Natural killer cell (primary cell): Measurements from ENCODE around the gene ANO8. TPM values are rescaled to one million over a fixed set of nuclear protein-coding genes. Genes with fewer than 3 reads are reported as not detected.
"Not testable (repeated sequence)": the region's sequence is repeated elsewhere in the genome, so short reads cannot be mapped to it uniquely, and the experiment has no call there.

Experiments used
- ATAC-seq, 3 donors: fragments of 150-1000 bp in 2 of 3; fragments of 200-7000 bp in 1 of 3; cut with Tn5 transposase; 1 replicate in 1 of 3; 2 replicates in 2 of 3; pipeline ENCODE4 v1.10.0; 2021; ENCODE audit warnings: mild to moderate bottlenecking in 2 of 3, moderate library complexity in 2 of 3
- DNase-seq, 2 donors: peaks; one replicate each; pipeline versions ENCODE4 v3.0.0 to v3.0.0-alpha.2; 2013 to 2021; ENCODE audit warnings: mixed read lengths in 1 of 2
- H3K27ac ChIP-seq: one replicate; pipeline ENCODE4 v1.5.1; 2013; ENCODE audit warnings: mild to moderate bottlenecking, low read length
- H3K27me3 ChIP-seq: one replicate; pipeline ENCODE4 v1.6.1; 2013; ENCODE audit warnings: low read length; ENCODE audit not compliant: control insufficient read depth, insufficient read depth
- H3K36me3 ChIP-seq: one replicate; pipeline ENCODE4 v1.6.1; 2013; ENCODE audit warnings: low read length; ENCODE audit not compliant: control insufficient read depth, insufficient read depth
- H3K4me1 ChIP-seq: one replicate; pipeline ENCODE4 v1.6.1; 2013; ENCODE audit warnings: low read length; ENCODE audit not compliant: control insufficient read depth, insufficient read depth
- H3K4me3 ChIP-seq: one replicate; pipeline ENCODE4 v1.5.1; 2013; ENCODE audit warnings: low read length
- H3K9me3 ChIP-seq: one replicate; pipeline ENCODE4 v1.6.1; 2013; ENCODE audit warnings: low read length; ENCODE audit not compliant: control insufficient read depth, insufficient read depth
- H3K27ac Mint-ChIP-seq, 2 donors: one replicate each; pipeline ENCODE4 v1.8.0; 2022; ENCODE audit warnings: mild to moderate bottlenecking in 2 of 2, mixed read lengths in 2 of 2, moderate library complexity in 1 of 2
- H3K27me3 Mint-ChIP-seq, 2 donors: one replicate each; pipeline ENCODE4 v1.8.0; 2022; ENCODE audit warnings: low read depth in 2 of 2, mixed read lengths in 2 of 2
- H3K36me3 Mint-ChIP-seq: one replicate; pipeline ENCODE4 v1.8.0; 2022; ENCODE audit warnings: mixed read lengths
- H3K4me1 Mint-ChIP-seq, 2 donors: one replicate each; pipeline ENCODE4 v1.8.0; 2022; ENCODE audit warnings: mixed read lengths in 2 of 2
- H3K4me3 Mint-ChIP-seq: one replicate; pipeline ENCODE4 v1.8.0; 2022; ENCODE audit warnings: mild to moderate bottlenecking, moderate library complexity, mixed read lengths
- H3K9me3 Mint-ChIP-seq, 2 donors: one replicate each; pipeline ENCODE4 v1.8.0; 2022; ENCODE audit warnings: mixed read lengths in 2 of 2
- WGBS: methylation state at CpG from one replicate; pipeline ENCODE4 v1.1.7; 2013; ENCODE audit warnings: missing lambda C conversion rate; ENCODE audit not compliant: insufficient coverage; 5-methylcytosine and 5-hydroxymethylcytosine counted together
- intact Hi-C: fragments of 100-400 bp; cut with micrococcal nuclease; formaldehyde crosslinking; loops from one replicate; pipeline ENCODE4 v1.14.2; 2022
- total RNA-seq, 4 donors: library from RNA; stranded (reverse); fragments of 120-200 nt in 1 of 4; gene quantifications; one replicate each; pipeline versions ENCODE4 v1.2.3 to v1.2.4, GENCODE V29; 2013 to 2022
- TF ChIP-seq, protein P1 (sequence below): fragments of 200-600 bp; IDR thresholded peaks from one replicate; pipeline ENCODE4 v1.8.0; 2022; ENCODE audit warnings: antibody characterized with exemption

Gene ANO8
- total RNA-seq, 3 donors from 2014 or later (not counting 1 experiment from before 2014, with no cell fraction given), result 18.5 to 24.7 (median 19.1) TPM

DNA sequence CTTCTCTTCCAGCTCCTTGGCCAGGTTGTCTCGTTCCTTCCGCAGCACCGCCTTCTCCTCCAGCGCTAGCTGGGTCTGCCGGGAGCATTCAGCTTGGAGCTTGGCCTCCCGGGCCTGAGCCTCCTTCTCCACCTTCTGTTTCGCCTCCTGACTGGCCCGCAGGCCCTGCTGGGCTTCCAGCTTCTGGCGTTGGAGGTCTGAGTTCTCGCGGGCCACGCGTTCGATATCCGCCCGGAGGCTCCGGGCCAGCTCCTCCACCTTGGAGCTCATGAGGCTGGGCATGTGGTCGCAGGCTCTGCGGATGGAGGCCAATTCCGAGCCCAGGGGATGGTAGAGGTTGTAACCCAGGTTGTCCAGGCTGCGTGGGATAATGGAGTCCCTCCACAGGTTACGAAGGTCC lies 30.7 kb upstream of the ANO8 start:
- WGBS, result 96% methylated on average over 22 of the region's 22 CpGs
- intact Hi-C loops, result no loop called here
- Histone ChIP-seq H3K4me1 (peaks cover 6% of the 10 kb centered on the region), H3K4me3 (no peak overlapping the region), H3K9me3 (no peaks in the 10 kb centered on the region), H3K27me3 (no peaks in the 10 kb centered on the region), H3K27ac (no peak overlapping the region), H3K36me3 (no peaks in the 10 kb centered on the region)
- no peak overlapping the region for H3K27ac Mint-ChIP-seq
- no peak overlapping the region for H3K4me3 Mint-ChIP-seq
- peaks cover 0 to 7% of the 10 kb centered on the region in 2 donors for H3K27me3 Mint-ChIP-seq
- H3K4me1 Mint-ChIP-seq, result peaks cover 0 to 6% of the 10 kb centered on the region in 2 donors
- ATAC-seq (no peak), DNase-seq (no peak)
- no peaks in the 10 kb centered on the region for H3K9me3 Mint-ChIP-seq
- no peaks in the 10 kb centered on the region for H3K36me3 Mint-ChIP-seq
- TF ChIP-seq, protein P1, sequence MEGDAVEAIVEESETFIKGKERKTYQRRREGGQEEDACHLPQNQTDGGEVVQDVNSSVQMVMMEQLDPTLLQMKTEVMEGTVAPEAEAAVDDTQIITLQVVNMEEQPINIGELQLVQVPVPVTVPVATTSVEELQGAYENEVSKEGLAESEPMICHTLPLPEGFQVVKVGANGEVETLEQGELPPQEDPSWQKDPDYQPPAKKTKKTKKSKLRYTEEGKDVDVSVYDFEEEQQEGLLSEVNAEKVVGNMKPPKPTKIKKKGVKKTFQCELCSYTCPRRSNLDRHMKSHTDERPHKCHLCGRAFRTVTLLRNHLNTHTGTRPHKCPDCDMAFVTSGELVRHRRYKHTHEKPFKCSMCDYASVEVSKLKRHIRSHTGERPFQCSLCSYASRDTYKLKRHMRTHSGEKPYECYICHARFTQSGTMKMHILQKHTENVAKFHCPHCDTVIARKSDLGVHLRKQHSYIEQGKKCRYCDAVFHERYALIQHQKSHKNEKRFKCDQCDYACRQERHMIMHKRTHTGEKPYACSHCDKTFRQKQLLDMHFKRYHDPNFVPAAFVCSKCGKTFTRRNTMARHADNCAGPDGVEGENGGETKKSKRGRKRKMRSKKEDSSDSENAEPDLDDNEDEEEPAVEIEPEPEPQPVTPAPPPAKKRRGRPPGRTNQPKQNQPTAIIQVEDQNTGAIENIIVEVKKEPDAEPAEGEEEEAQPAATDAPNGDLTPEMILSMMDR, result no peak

- H3K4me1 ChIP-seq, H3K4me3 ChIP-seq, ATAC-seq, H3K9me3 ChIP-seq, H3K36me3 Mint-ChIP-seq, intact Hi-C loops, H3K27me3 Mint-ChIP-seq, H3K27ac ChIP-seq, DNase-seq, H3K9me3 Mint-ChIP-seq, H3K4me3 Mint-ChIP-seq, H3K36me3 ChIP-seq, H3K4me1 Mint-ChIP-seq, H3K27ac Mint-ChIP-seq, H3K27me3 ChIP-seq: not testable (repeated sequence)
- WGBS, result 96% methylated on average over 15 of the region's 20 CpGs
Measured at GRCh38 chr19:17363852-17364605, 29.4 kb upstream of the ANO8 start.

GRCh38 chr19:17359905-17360800 lies 25.5 kb upstream of the ANO8 start:
- ATAC-seq (peak in 1 of 3 donors; percentile 10), DNase-seq (no peak)
- no peaks in the 10 kb centered on the region for H3K4me1 ChIP-seq
- Mint-ChIP-seq H3K9me3 (no peaks in the 10 kb centered on the region), H3K4me1 (no peaks in the 10 kb centered on the region), H3K4me3 (no peak overlapping the region), H3K27ac (no peak overlapping the region), H3K36me3 (no peaks in the 10 kb centered on the region), H3K27me3 (peaks cover 0 to 5% of the 10 kb centered on the region in 2 donors)
- TF ChIP-seq, protein P1, result no peak
- no peak overlapping the region for H3K27ac ChIP-seq
- WGBS, result 89% methylated on average over 6 of the region's 6 CpGs
- no peaks in the 10 kb centered on the region for H3K9me3 ChIP-seq
- intact Hi-C loops, result no loop called here
- H3K27me3 ChIP-seq, result no peaks in the 10 kb centered on the region
- H3K36me3 ChIP-seq, result no peaks in the 10 kb centered on the region
- no peak overlapping the region for H3K4me3 ChIP-seq

GRCh38 chr19:17358395-17358794 lies 23.7 kb upstream of the ANO8 start:
- TF ChIP-seq, protein P1, result no peak
- 87% methylated on average over 7 of the region's 7 CpGs for WGBS
- DNase-seq, result no peak
- Mint-ChIP-seq H3K27me3 (peaks cover 0 to 8% of the 10 kb centered on the region in 2 donors), H3K9me3 (no peaks in the 10 kb centered on the region), H3K36me3 (no peaks in the 10 kb centered on the region), H3K27ac (no peak overlapping the region), H3K4me3 (no peak overlapping the region), H3K4me1 (no peaks in the 10 kb centered on the region)
- no peaks in the 10 kb centered on the region for H3K27me3 ChIP-seq
- H3K36me3 ChIP-seq, result no peaks in the 10 kb centered on the region
- no peaks in the 10 kb centered on the region for H3K4me1 ChIP-seq
- intact Hi-C loops, result no loop called here
- no peak overlapping the region for H3K27ac ChIP-seq
- H3K9me3 ChIP-seq, result no peaks in the 10 kb centered on the region
- no peak overlapping the region for H3K4me3 ChIP-seq
- ATAC-seq, result no peak
